ENCODE results near the gene ALMS1.
"Not testable (repeated sequence)": the region's sequence is repeated elsewhere in the genome, so short reads cannot be mapped to it uniquely, and the experiment has no call there.

GRCh38 chr2:73628493-73628892, 242.9 kb downstream of the ALMS1 start:
- TF ChIP-seq POLR2A, CTCF (IDR thresholded peaks at IDR 0.05): not testable (repeated sequence)

Data from ovary (tissue), 3 donors.